Prostate gland (tissue), 2 donors: ENCODE measurements around the gene MYBPC3. TPM values are rescaled to one million over a fixed set of nuclear protein-coding genes. Genes with fewer than 3 reads are reported as not detected.

Experiments used
- DNase-seq: peaks from one replicate; pipeline ENCODE4 v3.0.0-alpha.2; 2019; ENCODE audit warnings: low spot score
- H3K27ac ChIP-seq, 2 donors: fragments of 200-600 bp; sonication (generic); 2 replicates each; pipeline ENCODE4 v1.5.1; 2017 to 2019
- H3K27me3 ChIP-seq: fragments of 200-600 bp; sonication (generic); replicated peaks from 2 replicates; pipeline ENCODE4 v1.5.1; 2019; ENCODE audit not compliant: insufficient read depth
- H3K36me3 ChIP-seq, 2 donors: fragments of 200-600 bp; sonication (generic); 1 replicate in 1 of 2; 2 replicates in 1 of 2; pipeline versions ENCODE4 v1.5.1 to v1.8.1; 2017 to 2019
- H3K4me1 ChIP-seq: fragments of 200-600 bp; sonication (generic); replicated peaks from 2 replicates; pipeline ENCODE4 v1.5.1; 2019
- H3K4me3 ChIP-seq, 2 donors: fragments of 200-600 bp; sonication (generic); 2 replicates each; pipeline ENCODE4 v1.5.1; 2017 to 2019
- H3K9me3 ChIP-seq: fragments of 200-600 bp; sonication (generic); 2 replicates; pipeline ENCODE4 v1.5.1; 2017
- POLR2A ChIP-seq: fragments of 450-650 bp; IDR thresholded peaks from one replicate; pipeline ENCODE4 v1.6.1; 2016; ENCODE audit warnings: antibody characterized with exemption, mild to moderate bottlenecking
- POLR2AphosphoS5 ChIP-seq: sonication (generic); formaldehyde crosslinking; IDR thresholded peaks from one replicate; pipeline ENCODE4 v1.6.1; 2017; ENCODE audit warnings: antibody characterized with exemption
- WGBS: methylation state at CpG from one replicate; pipeline ENCODE4 v1.1.5; 2018; 5-methylcytosine and 5-hydroxymethylcytosine counted together
- intact Hi-C: fragments of 100-400 bp; cut with DNase I; formaldehyde crosslinking; loops from one replicate; pipeline ENCODE4 v1.14.2; 2022
- total RNA-seq, 2 donors: library from RNA; depleted of rRNA; stranded (reverse); fragments of >200 nt; gene quantifications; one replicate each; pipeline ENCODE4 v1.1.0, GENCODE V29; 2016
- TF ChIP-seq, protein P1 (sequence below), 4 experiments: fragments of 200-600 bp in 2 of 4; fragments of 450-650 bp in 2 of 4; sonication (generic) in 2 of 4; IDR thresholded peaks; 1 replicate in 3 of 4; 2 replicates in 1 of 4; pipeline ENCODE4 v1.5.1; 2016 to 2019; ENCODE audit warnings: antibody characterized with exemption in 4 of 4, mild to moderate bottlenecking in 2 of 4, moderate library complexity in 2 of 4

Gene MYBPC3
- total RNA-seq, 2 donors from 2014 or later = 0.91 TPM; not detected in 1

DNA sequence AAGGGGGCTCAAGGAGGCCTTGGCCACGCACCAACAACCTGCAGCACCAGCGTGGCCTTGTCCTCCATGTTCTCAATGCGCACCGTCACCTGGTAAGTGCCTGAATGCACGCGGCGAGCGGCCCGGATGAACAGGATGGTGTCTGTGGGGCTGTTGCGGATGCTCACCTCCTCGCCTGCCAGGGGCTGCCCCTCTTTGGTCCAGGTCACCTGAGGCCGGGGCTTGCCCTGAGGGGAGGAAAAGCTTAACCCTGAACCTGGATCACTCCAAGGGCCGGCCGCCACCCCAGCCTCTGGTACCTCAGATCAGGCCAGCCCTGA, 19.0 kb downstream of the MYBPC3 start:
- WGBS = 96% methylated on average over 14 of the region's 14 CpGs
- TF ChIP-seq, protein P1, sequence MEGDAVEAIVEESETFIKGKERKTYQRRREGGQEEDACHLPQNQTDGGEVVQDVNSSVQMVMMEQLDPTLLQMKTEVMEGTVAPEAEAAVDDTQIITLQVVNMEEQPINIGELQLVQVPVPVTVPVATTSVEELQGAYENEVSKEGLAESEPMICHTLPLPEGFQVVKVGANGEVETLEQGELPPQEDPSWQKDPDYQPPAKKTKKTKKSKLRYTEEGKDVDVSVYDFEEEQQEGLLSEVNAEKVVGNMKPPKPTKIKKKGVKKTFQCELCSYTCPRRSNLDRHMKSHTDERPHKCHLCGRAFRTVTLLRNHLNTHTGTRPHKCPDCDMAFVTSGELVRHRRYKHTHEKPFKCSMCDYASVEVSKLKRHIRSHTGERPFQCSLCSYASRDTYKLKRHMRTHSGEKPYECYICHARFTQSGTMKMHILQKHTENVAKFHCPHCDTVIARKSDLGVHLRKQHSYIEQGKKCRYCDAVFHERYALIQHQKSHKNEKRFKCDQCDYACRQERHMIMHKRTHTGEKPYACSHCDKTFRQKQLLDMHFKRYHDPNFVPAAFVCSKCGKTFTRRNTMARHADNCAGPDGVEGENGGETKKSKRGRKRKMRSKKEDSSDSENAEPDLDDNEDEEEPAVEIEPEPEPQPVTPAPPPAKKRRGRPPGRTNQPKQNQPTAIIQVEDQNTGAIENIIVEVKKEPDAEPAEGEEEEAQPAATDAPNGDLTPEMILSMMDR (IDR thresholded peaks at IDR 0.05) = no peak
- TF ChIP-seq POLR2AphosphoS5 (no peak), POLR2A (no peak)
- no peaks in the 10 kb centered on the region for H3K9me3 ChIP-seq
- H3K4me1 ChIP-seq = no peaks in the 10 kb centered on the region
- intact Hi-C loops = no loop called here
- H3K36me3 ChIP-seq = no peaks in the 10 kb centered on the region
- no peak overlapping the region for H3K4me3 ChIP-seq
- no peak for DNase-seq
- H3K27ac ChIP-seq = no peak overlapping the region
- H3K27me3 ChIP-seq = no peaks in the 10 kb centered on the region

DNA sequence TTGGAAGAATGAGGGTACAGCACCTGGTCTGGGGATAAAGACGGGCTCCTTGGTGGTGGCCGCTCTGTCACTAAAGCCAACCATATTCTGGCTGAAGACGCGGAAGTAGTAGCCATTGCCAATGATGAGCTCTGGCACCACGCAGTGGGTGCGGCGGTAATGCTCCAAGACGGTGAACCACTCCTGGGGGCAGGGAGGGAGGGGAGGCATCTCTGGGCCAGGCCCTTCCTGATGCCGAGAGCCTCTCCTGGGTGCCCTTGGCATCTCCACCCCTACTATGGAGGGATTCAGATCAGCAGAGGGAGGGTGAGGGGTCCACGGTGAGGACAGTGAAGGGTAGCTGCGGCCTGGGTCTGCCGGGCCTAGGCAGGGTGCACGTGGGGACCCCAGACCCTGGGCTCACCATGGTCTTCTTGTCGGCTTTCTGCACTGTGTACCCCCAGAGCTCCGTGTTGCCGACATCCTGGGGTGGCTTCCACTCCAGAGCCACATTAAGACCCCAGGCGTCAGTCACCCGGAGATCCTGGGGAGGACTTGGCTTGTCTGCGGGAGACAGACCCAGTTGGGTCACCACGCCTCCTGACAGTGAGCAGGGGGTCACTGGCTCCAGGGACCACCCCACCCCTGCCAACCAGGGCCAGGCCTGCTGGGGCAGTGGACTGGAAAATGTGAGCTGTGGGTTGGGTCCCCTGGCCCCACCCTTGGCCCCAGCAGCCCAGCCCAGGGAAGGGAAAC, 19.5 kb downstream of the MYBPC3 start:
- intact Hi-C loops = no loop called here
- H3K36me3 ChIP-seq = peaks cover 0 to 2% of the 10 kb centered on the region in 2 donors
- no peak overlapping the region for H3K27ac ChIP-seq
- no peaks in the 10 kb centered on the region for H3K9me3 ChIP-seq
- no peak overlapping the region for H3K4me3 ChIP-seq
- TF ChIP-seq POLR2A (no peak), POLR2AphosphoS5 (no peak)
- TF ChIP-seq, protein P1 (IDR thresholded peaks at IDR 0.05) = no peak
- 93% methylated on average over 17 of the region's 20 CpGs for WGBS
- DNase-seq = no peak
- no peaks in the 10 kb centered on the region for H3K4me1 ChIP-seq
- H3K27me3 ChIP-seq = no peaks in the 10 kb centered on the region

DNA sequence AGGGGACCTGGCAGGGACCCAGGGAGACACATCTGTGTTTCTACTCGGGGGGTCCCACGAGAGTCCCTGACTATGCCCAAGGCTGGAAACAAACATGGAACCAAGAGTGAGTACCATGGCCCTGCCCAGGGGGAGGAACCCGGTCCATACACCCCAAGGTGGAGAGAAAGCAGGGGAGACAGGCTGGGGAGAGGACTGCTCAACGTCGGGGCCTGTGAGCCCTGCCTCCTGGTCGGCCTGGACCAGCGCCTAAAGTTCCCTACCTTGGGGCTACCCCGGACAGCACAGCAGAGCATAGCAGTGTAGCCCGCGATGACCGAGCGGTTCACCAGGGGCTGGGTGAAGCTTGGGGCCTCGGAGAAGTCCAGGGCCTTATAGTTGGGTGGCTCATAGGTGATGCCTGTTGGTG, 20.2 kb downstream of the MYBPC3 start:
- peaks cover 2 to 8% of the 10 kb centered on the region in 2 donors for H3K36me3 ChIP-seq
- no peaks in the 10 kb centered on the region for H3K27me3 ChIP-seq
- WGBS = 74% methylated on average over 13 of the region's 13 CpGs
- intact Hi-C loops = no loop called here
- H3K9me3 ChIP-seq = no peaks in the 10 kb centered on the region
- TF ChIP-seq, protein P1 (IDR thresholded peaks at IDR 0.05) = no peak
- TF ChIP-seq POLR2A (no peak), POLR2AphosphoS5 (no peak)
- DNase-seq = no peak
- no peak overlapping the region for H3K4me3 ChIP-seq
- no peaks in the 10 kb centered on the region for H3K4me1 ChIP-seq
- no peak overlapping the region for H3K27ac ChIP-seq

DNA sequence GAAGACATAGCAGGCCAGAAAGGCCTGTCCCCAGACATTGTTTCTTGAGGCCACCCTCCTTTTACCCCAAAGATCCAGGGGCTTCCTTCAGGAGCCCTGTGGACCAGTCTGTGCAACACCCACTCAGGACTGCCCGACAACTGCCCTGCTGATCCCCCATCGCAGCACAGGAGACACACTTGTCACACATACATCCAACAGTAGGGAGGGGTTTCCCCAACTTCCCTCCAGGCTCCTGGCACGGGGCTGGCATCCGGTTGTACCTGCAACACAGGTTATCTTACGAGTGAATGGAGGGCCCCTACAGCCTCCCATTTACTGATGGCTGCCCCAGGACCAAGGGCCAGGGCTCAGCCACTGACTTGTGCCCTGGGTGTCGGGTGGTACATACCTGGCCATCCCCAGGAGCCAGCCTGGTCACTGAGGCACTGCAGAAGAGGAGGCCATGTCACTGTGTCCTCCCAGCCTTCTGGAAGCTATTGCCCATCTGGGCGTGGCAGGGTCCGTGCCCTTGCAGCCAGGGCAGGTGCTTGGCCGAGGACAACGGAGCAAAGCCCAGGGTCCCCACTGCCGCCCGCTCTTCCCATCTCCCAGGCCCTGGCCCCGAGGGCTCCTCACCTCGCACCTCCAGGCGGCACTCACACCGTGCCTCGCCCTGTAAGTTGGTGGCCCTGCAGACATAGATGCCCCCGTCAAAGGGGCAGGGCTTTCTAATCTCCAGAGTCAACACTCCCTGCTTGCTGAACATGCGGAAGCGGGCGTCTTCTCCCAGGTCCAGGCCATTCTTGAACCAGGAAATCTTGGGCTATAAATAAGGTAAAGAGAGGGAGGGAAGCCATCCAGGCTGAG, 20.8 kb downstream of the MYBPC3 start:
- no peak overlapping the region for H3K4me3 ChIP-seq
- peaks cover 6 to 14% of the 10 kb centered on the region in 2 donors for H3K36me3 ChIP-seq
- H3K9me3 ChIP-seq = no peaks in the 10 kb centered on the region
- 70% methylated on average over 20 of the region's 21 CpGs for WGBS
- intact Hi-C loops = no loop called here
- no peaks in the 10 kb centered on the region for H3K27me3 ChIP-seq
- no peak overlapping the region for H3K27ac ChIP-seq
- no peaks in the 10 kb centered on the region for H3K4me1 ChIP-seq
- TF ChIP-seq POLR2AphosphoS5 (peak; percentile 11), POLR2A (no peak)
- TF ChIP-seq, protein P1 (IDR thresholded peaks at IDR 0.05) = no peak
- peak; percentile 56 for DNase-seq
